DOHH2 (cell line): ENCODE measurements around the gene ZNF521.

Source experiments
- EZH2phosphoT487 ChIP-seq: fragments of 200-600 bp; sonication (generic); IDR thresholded peaks from 2 replicates; pipeline ENCODE4 v1.6.1; 2017; ENCODE audit warnings: borderline replicate concordance, mild to moderate bottlenecking, antibody characterized with exemption, low read length, moderate library complexity, mixed read lengths
- TF ChIP-seq, protein P1 (sequence below): fragments of 200-600 bp; sonication (generic); IDR thresholded peaks from one replicate; pipeline ENCODE4 v1.5.1; 2014; ENCODE audit warnings: antibody characterized with exemption, mild to moderate bottlenecking, low read depth, low read length; ENCODE audit not compliant: poor library complexity, severe bottlenecking

GRCh38 chr18:25250474-25250851 is 101.5 kb downstream of the ZNF521 start:
- TF ChIP-seq EZH2phosphoT487, result no peak
- TF ChIP-seq, protein P1, sequence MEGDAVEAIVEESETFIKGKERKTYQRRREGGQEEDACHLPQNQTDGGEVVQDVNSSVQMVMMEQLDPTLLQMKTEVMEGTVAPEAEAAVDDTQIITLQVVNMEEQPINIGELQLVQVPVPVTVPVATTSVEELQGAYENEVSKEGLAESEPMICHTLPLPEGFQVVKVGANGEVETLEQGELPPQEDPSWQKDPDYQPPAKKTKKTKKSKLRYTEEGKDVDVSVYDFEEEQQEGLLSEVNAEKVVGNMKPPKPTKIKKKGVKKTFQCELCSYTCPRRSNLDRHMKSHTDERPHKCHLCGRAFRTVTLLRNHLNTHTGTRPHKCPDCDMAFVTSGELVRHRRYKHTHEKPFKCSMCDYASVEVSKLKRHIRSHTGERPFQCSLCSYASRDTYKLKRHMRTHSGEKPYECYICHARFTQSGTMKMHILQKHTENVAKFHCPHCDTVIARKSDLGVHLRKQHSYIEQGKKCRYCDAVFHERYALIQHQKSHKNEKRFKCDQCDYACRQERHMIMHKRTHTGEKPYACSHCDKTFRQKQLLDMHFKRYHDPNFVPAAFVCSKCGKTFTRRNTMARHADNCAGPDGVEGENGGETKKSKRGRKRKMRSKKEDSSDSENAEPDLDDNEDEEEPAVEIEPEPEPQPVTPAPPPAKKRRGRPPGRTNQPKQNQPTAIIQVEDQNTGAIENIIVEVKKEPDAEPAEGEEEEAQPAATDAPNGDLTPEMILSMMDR, result no peak
